ENCODE measurements around the gene ANO6. TPM values are rescaled to one million over a fixed set of nuclear protein-coding genes. Genes with fewer than 3 reads are reported as not detected.

Gene ANO6
- total RNA-seq, 1 experiment from 2014 or later, result 18.1 TPM

- peaks cover 15% of the 10 kb centered on the region for H3K4me1 ChIP-seq (ENCODE audit: insufficient read depth, low read length)
- no peaks in the 10 kb centered on the region for H3K9me3 ChIP-seq (ENCODE audit: low read length)
- H3K27ac ChIP-seq (ENCODE audit: low read length), result no peak overlapping the region
- H2AFZ ChIP-seq (ENCODE audit: low read length), result no peak overlapping the region
- TF ChIP-seq EZH2phosphoT487 (IDR thresholded peaks at IDR 0.05; ENCODE audit: borderline replicate concordance, low read length) (no peak), EZH2 (IDR thresholded peaks at IDR 0.05; ENCODE audit: low read length, unreplicated experiment) (no peak), CTCF (conservative IDR thresholded peaks at IDR 0.05; ENCODE audit: low read depth, low read length) (no peak)
- H3K4me3 ChIP-seq (ENCODE audit: low read length), result no peak overlapping the region
- H3K36me3 ChIP-seq (ENCODE audit: low read depth, low read length), result no peaks in the 10 kb centered on the region
- H3K9ac ChIP-seq (ENCODE audit: low read length), result no peak overlapping the region
- H3K9me2 ChIP-seq (replicated peaks; ENCODE audit: low read length), result no peaks in the 10 kb centered on the region
- H3K79me2 ChIP-seq (ENCODE audit: low read length), result no peaks in the 10 kb centered on the region
- no peaks in the 10 kb centered on the region for H4K20me1 ChIP-seq (ENCODE audit: low read length)
- no peak for DNase-seq
- ATAC-seq, result no peak
- H3F3A ChIP-seq (ENCODE audit: low read length, unreplicated experiment), result no peaks in the 10 kb centered on the region
- ChIA-PET POLR2A (ENCODE audit: unreplicated experiment) (interaction anchor here (0.5 to 0.7 kb wide), 2 partner anchors 408 to 589 kb away, joined by 3 read pairs; no protein-coding TSS in a partner anchor), CTCF (no interaction called here)
- H3K27me3 ChIP-seq (ENCODE audit: low read length), result no peaks in the 10 kb centered on the region
- intact Hi-C loops (cut with micrococcal nuclease), result no loop called here
- no TSS peak for BruUV-seq (replicated peaks)
- H3K4me2 ChIP-seq (ENCODE audit: low read length), result no peak overlapping the region
Measured at GRCh38 chr12:45296046-45296586, 80.2 kb downstream of the ANO6 start.

GRCh38 chr12:45298047-45298446 lies 82.2 kb downstream of the ANO6 start:
- intact Hi-C loops (cut with micrococcal nuclease), result no loop called here

More at GRCh38 chr12:45298047-45298446, 82.2 kb downstream of the ANO6 start:
- ATAC-seq (no peak), DNase-seq (no peak)
- no peaks in the 10 kb centered on the region for H3K27me3 ChIP-seq (ENCODE audit: low read length)
- H2AFZ ChIP-seq (ENCODE audit: low read length), result no peak overlapping the region
- ChIA-PET CTCF (no interaction called here), POLR2A (ENCODE audit: unreplicated experiment) (no interaction called here)
- H3K4me3 ChIP-seq (ENCODE audit: low read length), result no peak overlapping the region
- H3K9me2 ChIP-seq (replicated peaks; ENCODE audit: low read length), result no peaks in the 10 kb centered on the region
- H3K9me3 ChIP-seq (ENCODE audit: low read length), result no peaks in the 10 kb centered on the region
- no TSS peak for BruUV-seq (replicated peaks)
- TF ChIP-seq CTCF (conservative IDR thresholded peaks at IDR 0.05; ENCODE audit: low read depth, low read length), result no peak
- TF ChIP-seq EZH2phosphoT487 (IDR thresholded peaks at IDR 0.05; ENCODE audit: borderline replicate concordance, low read length), result no peak
- no peak for TF ChIP-seq EZH2 (IDR thresholded peaks at IDR 0.05; ENCODE audit: low read length, unreplicated experiment)
- H4K20me1 ChIP-seq (ENCODE audit: low read length), result no peaks in the 10 kb centered on the region
- H3F3A ChIP-seq (ENCODE audit: low read length, unreplicated experiment), result no peaks in the 10 kb centered on the region
- no peaks in the 10 kb centered on the region for H3K79me2 ChIP-seq (ENCODE audit: low read length)
- H3K4me2 ChIP-seq (ENCODE audit: low read length), result no peak overlapping the region
- no peak overlapping the region for H3K9ac ChIP-seq (ENCODE audit: low read length)
- H3K27ac ChIP-seq (ENCODE audit: low read length), result no peak overlapping the region
- H3K36me3 ChIP-seq (ENCODE audit: low read depth, low read length), result no peaks in the 10 kb centered on the region
- peaks cover 15% of the 10 kb centered on the region for H3K4me1 ChIP-seq (ENCODE audit: insufficient read depth, low read length)

Data from PC-3 (cell line).